SH-SY5Y (cell line): ENCODE data around the gene UBD.

Experiments
- GATA2 ChIP-seq: IDR thresholded peaks from 2 replicates; pipeline ENCODE4 v1.6.1; 2011; ENCODE audit warnings: mild to moderate bottlenecking, low read depth, low read length
- GATA3 ChIP-seq: IDR thresholded peaks from 2 replicates; pipeline ENCODE4 v1.6.1; 2011; ENCODE audit warnings: low read depth, mild to moderate bottlenecking, low read length, moderate library complexity

The UBD gene

GRCh38 chr6:29537714-29538403 is 21.7 kb downstream of the UBD start:
- TF ChIP-seq GATA2 (no peak), GATA3 (no peak)

GRCh38 chr6:29532320-29532951 is 27.1 kb downstream of the UBD start:
- no peak for TF ChIP-seq GATA3
- no peak for TF ChIP-seq GATA2

- TF ChIP-seq GATA3 (no peak), GATA2 (no peak)
Observed at GRCh38 chr6:29531668-29532067, 27.9 kb downstream of the UBD start.

DNA sequence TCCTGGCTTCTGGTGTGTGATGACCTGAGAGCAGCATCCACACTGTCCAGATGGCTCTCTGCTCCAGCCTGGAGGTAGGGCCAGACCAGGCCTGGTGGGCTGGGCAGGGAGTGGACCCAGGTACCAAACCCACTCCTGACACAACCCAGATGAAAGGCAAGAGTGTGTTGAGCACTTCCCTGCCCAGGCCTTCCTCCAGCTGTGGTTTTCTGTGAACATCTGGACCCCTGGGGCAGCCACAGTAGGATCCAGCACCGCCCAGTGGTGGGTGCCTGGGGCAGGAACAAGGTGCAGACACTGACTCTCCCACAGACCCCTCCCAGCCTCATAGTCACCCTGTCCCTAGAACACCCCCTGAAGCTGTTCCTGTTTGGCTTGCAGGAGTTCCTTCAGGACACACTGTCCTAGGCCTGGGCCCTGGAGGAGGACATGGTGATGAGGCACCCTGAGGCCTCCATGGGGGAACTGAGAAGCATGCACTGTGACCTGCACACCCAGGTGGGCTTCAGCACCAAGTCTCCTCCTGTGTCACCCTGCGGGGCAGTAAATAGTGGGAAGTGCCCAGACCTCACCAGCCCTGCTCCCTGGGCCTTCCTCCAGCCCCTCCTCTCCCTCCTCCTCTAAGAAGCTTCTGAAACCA is 28.7 kb downstream of the UBD start:
- TF ChIP-seq GATA3, result no peak
- no peak for TF ChIP-seq GATA2

- no peak for TF ChIP-seq GATA3
- no peak for TF ChIP-seq GATA2
Observed at GRCh38 chr6:29529956-29530355, 29.6 kb downstream of the UBD start.

- TF ChIP-seq GATA3 (no peak), GATA2 (no peak)
Observed at GRCh38 chr6:29528988-29529560, 30.5 kb downstream of the UBD start.

DNA sequence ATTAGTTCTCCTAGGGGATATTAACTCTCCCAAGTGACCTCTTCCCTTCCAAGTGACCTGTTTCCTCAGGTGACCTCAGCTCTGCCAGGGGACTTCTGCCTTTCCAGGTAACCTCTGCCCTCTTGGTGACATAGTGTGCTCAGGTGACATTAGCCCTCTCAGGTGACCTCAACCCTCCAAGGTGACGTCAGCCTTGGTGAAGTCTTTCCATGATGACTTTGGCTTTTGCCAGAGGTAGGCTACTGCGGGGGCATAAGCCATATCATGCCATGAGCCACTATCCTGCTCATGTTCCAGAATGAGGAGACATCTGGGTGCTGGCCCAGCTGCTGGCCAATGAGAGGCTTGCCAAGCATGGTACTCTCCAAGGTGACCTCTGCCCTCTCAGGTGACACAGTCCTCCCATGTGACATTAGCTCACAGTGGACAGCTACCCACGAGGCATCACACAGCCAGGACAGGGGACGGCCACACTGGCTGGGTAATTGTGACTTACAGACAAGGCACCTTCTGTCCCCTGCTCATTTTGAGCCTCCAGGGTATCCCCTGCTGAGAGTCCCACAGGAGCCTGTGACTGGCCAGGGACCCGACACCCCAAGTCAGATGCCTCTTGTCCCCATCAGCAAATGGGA is 31.1 kb downstream of the UBD start:
- TF ChIP-seq GATA2, result no peak
- TF ChIP-seq GATA3, result no peak

DNA sequence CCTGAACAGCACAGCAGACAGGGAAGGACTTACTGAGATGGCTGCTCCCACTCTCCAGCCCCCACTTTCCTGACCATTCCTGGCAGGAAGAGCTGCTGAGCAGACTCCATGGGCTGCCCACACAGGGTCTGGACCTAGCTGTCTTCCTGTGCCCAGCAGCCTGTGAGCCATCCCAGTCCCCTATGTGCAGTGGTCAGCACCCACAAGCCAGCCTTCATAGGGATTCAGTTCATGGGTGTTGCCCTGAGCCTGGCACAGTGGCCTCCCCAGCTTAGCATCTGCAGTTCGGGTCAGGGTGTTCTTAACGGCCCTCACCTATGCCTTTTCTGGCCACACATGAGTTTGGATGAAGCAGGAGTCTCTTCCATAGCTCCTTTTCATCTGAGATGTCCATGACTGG is 32.0 kb downstream of the UBD start:
- TF ChIP-seq GATA3 (no peak), GATA2 (no peak)

DNA sequence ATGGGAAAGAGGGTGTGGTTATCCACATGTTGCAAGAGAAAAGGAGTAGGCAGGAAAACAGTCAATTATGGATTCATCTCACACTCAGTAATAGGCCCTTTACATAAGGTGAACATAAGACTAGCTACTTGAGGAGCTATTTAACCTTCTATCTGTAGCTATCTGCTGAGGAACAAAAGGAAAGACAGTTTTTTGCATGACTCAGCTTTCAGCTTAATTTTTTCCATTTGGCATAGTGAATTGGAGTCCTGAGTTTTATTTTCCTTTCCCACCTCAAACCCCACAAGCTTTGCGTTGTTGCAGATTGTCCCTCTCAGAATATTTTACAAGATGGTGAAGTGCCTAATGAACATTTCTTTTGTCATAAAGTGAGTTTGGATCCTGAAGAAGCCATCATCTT is 32.4 kb downstream of the UBD start:
- TF ChIP-seq GATA3, result no peak
- TF ChIP-seq GATA2, result no peak

DNA sequence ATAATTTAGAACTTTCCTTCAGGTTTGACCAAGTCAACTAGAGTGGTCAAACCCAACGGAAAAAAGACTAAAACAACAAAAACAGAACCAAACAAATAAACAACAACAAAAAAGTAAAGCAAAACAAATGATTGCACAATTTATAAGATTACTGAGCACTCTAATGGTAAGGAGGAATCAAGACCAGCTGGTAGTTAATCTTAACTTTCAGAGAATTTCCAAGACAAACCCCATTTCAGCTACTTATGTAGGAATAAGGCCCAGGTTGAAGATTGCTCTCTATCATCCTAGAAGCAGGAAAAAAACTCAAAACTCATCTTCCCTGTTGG is 34.3 kb downstream of the UBD start:
- TF ChIP-seq GATA2 (no peak), GATA3 (no peak)

GRCh38 chr6:29524444-29525310 is 34.9 kb downstream of the UBD start:
- TF ChIP-seq GATA3, result no peak

DNA sequence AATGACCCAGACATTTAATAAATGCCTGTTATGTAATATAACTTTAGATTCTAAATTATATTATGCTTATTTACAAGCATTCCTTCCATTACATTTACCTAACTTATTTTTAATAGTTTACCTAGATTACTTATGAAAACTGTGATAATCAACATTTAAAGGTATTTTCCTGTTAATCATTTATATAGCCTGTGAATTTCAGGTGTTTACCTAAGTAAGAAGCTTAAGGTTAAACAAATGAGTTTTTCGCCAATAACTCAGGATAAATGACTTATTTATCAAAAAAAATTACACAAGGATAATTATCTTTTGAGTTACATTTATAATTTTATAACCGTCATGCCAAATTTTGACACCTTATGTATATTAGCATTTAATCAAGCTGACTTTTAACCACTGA is 35.5 kb downstream of the UBD start:
- TF ChIP-seq GATA2 (no peak), GATA3 (no peak)

GRCh38 chr6:29522227-29522626 is 37.3 kb downstream of the UBD start:
- no peak for TF ChIP-seq GATA2
- TF ChIP-seq GATA3, result no peak
